HepG2 (cell line): ENCODE results near the gene GRAMD2A. TPM values are rescaled to one million over a fixed set of nuclear protein-coding genes. Genes with fewer than 3 reads are reported as not detected.

Experiments used
- ATRX ChIP-seq: sonication (generic); formaldehyde crosslinking; IDR thresholded peaks from 2 replicates; pipeline ENCODE4 v1.4.0; 2020; ENCODE audit warnings: missing genetic modification reagents, borderline replicate concordance
- BORCS8-MEF2B ChIP-seq: sonication (generic); formaldehyde crosslinking; IDR thresholded peaks from 2 replicates; pipeline ENCODE4 v1.8.0; 2022; ENCODE audit warnings: mild to moderate bottlenecking, missing genetic modification reagents
- IKZF1 ChIP-seq: fragments of 450-650 bp; IDR thresholded peaks from 2 replicates; pipeline ENCODE4 v1.7.1; 2016
- JUN ChIP-seq: sonication (generic); formaldehyde crosslinking; IDR thresholded peaks from 2 replicates; pipeline ENCODE4 v1.4.0; 2020; ENCODE audit warnings: mild to moderate bottlenecking, missing genetic modification reagents
- KDM5B ChIP-seq: sonication (generic); formaldehyde crosslinking; IDR thresholded peaks from 2 replicates; pipeline ENCODE4 v1.4.0; 2020; ENCODE audit warnings: missing genetic modification reagents, mild to moderate bottlenecking, borderline replicate concordance
- REXO4 ChIP-seq: sonication (generic); formaldehyde crosslinking; IDR thresholded peaks from 2 replicates; pipeline ENCODE4 v1.8.0; 2022; ENCODE audit warnings: missing genetic modification reagents, mild to moderate bottlenecking, borderline replicate concordance
- SMC3 ChIP-seq: IDR thresholded peaks from 2 replicates; pipeline ENCODE4 v1.6.1; 2011; ENCODE audit warnings: low read length, improper control_type of control experiment
- SPEN ChIP-seq: sonication (generic); formaldehyde crosslinking; IDR thresholded peaks from 2 replicates; pipeline ENCODE4 v1.5.1; 2020; ENCODE audit warnings: low read depth, mild to moderate bottlenecking, missing genetic modification reagents
- U2AF1 ChIP-seq: fragments of 200-400 bp; formaldehyde crosslinking; optimal IDR thresholded peaks from 2 replicates; pipeline ENCODE3; 2017; ENCODE audit warnings: mild to moderate bottlenecking, low read depth, low read length
- ZNF292 ChIP-seq: sonication (generic); formaldehyde crosslinking; IDR thresholded peaks from 2 replicates; pipeline ENCODE4 v1.8.1; 2022; ENCODE audit warnings: mild to moderate bottlenecking, low read depth, missing genetic modification reagents, borderline replicate concordance
- ZNF781 ChIP-seq: sonication (generic); formaldehyde crosslinking; IDR thresholded peaks from 2 replicates; pipeline ENCODE4 v1.5.1; 2020; ENCODE audit warnings: borderline replicate concordance, mild to moderate bottlenecking, missing genetic modification reagents; ENCODE audit errors: not compliant biosample characterization
- polyA plus RNA-seq, 8 experiments: library from polyadenylated mRNA; depleted of rRNA in 3 of 8; stranded (reverse) in 7 of 8; unstranded in 1 of 8; fragments of >200 nt; fragmentation: Illumina TruSeq in 4 of 8; extraction: Trizol in 4 of 8; gene quantifications; 2 replicates each; pipeline versions ENCODE4 v1.2.1 to v1.2.3, GENCODE V29; 2011 to 2016; ENCODE audit warnings: low read depth in 4 of 8, missing spikeins in 1 of 8, mixed read lengths in 1 of 8; ENCODE audit not compliant: insufficient read depth in 1 of 8
- total RNA-seq, 5 experiments: library from RNA; depleted of rRNA; stranded (reverse); fragments of >200 nt; fragmentation: Illumina TruSeq; extraction: Trizol; gene quantifications; 2 replicates each; pipeline ENCODE4 v1.2.3, GENCODE V29; 2016; ENCODE audit warnings: low read depth in 1 of 5
- TF ChIP-seq, protein P1 (sequence below): sonication (generic); formaldehyde crosslinking; IDR thresholded peaks from 2 replicates; pipeline ENCODE4 v1.4.0; 2020; ENCODE audit warnings: missing genetic modification reagents
- TF ChIP-seq, protein P2 (sequence below): IDR thresholded peaks from 2 replicates; pipeline ENCODE4 v1.6.1; 2016; ENCODE audit warnings: missing biosample characterization, missing genetic modification reagents, low read depth
- TF ChIP-seq, protein P3 (sequence below): sonication (generic); formaldehyde crosslinking; IDR thresholded peaks from 2 replicates; pipeline ENCODE4 v1.5.1; 2020; ENCODE audit warnings: mild to moderate bottlenecking, missing genetic modification reagents, borderline replicate concordance

The GRAMD2A gene
- total and polyA plus RNA-seq, 2 of the 13 experiments (the other 11 are each of a cell fraction or from before 2014, with no cell fraction given): 0.04 TPM; not detected in 1

DNA sequence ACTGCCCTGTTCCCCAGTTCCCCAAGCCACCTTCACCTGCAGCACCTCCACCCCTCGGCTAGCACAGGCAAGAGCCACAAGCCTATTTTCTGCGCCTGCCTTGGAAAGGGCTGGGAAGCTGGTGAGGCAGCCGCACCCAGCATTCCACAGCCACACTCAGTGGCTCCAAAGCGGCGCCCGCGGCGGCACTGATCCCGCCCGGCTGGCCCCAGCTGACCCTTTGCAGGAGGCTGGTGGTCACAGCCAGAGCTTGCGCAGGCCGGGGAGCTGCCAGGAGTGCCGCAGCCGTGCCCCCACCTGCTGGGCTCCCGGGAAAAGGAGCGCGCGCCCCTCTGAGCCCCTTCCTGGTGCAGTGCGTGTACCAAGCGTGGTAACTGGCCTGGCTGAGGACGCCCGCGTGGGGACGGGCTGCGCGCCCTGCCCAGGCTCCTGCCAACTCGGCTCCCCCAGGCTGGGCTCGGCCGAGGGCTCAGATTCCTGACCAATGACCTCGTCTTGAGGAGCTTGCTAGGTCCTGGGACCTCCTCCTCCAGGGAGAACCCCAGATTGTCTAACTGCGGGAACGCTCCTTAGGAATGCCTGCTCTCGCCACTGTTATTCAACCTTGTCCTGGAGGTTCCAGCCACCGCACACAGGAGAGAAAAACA lies 13.3 kb downstream of the GRAMD2A start (continued):
- TF ChIP-seq, protein P1, sequence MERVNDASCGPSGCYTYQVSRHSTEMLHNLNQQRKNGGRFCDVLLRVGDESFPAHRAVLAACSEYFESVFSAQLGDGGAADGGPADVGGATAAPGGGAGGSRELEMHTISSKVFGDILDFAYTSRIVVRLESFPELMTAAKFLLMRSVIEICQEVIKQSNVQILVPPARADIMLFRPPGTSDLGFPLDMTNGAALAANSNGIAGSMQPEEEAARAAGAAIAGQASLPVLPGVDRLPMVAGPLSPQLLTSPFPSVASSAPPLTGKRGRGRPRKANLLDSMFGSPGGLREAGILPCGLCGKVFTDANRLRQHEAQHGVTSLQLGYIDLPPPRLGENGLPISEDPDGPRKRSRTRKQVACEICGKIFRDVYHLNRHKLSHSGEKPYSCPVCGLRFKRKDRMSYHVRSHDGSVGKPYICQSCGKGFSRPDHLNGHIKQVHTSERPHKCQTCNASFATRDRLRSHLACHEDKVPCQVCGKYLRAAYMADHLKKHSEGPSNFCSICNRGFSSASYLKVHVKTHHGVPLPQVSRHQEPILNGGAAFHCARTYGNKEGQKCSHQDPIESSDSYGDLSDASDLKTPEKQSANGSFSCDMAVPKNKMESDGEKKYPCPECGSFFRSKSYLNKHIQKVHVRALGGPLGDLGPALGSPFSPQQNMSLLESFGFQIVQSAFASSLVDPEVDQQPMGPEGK: 0 out of 2 replicates have a peak, but pooled peaks have one; percentile 11
- TF ChIP-seq SPEN (CRISPR knock-in tag) (no peak), JUN (no peak), KDM5B (peak; percentile 65; the same call in 1 of the 2 replicates), REXO4 (CRISPR knock-in tag) (no peak), ZNF292 (peak; percentile 63; the same call in 1 of the 2 replicates), BORCS8-MEF2B (CRISPR knock-in tag) (no peak), SMC3 (no peak), ATRX (CRISPR knock-in tag) (no peak), ZNF781 (CRISPR knock-in tag) (no peak), U2AF1 (no peak), IKZF1 (no peak)
- TF ChIP-seq, protein P2, sequence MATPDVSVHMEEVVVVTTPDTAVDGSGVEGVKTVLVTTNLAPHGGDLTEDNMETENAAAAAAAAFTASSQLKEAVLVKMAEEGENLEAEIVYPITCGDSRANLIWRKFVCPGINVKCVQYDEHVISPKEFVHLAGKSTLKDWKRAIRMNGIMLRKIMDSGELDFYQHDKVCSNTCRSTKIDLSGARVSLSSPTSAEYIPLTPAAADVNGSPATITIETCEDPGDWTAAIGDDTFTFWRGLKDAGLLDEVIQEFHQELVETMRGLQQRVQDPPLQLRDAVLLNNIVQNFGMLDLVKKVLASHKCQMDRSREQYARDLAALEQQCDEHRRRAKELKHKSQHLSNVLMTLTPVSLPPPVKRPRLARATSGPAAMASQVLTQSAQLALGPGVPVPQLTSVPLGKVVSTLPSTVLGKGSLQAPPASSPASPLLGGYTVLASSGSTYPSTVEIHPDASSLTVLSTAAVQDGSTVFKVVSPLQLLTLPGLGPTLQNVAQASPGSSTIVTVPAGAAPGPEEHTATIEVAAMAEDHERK (CRISPR knock-in tag): no peak
- TF ChIP-seq, protein P3, sequence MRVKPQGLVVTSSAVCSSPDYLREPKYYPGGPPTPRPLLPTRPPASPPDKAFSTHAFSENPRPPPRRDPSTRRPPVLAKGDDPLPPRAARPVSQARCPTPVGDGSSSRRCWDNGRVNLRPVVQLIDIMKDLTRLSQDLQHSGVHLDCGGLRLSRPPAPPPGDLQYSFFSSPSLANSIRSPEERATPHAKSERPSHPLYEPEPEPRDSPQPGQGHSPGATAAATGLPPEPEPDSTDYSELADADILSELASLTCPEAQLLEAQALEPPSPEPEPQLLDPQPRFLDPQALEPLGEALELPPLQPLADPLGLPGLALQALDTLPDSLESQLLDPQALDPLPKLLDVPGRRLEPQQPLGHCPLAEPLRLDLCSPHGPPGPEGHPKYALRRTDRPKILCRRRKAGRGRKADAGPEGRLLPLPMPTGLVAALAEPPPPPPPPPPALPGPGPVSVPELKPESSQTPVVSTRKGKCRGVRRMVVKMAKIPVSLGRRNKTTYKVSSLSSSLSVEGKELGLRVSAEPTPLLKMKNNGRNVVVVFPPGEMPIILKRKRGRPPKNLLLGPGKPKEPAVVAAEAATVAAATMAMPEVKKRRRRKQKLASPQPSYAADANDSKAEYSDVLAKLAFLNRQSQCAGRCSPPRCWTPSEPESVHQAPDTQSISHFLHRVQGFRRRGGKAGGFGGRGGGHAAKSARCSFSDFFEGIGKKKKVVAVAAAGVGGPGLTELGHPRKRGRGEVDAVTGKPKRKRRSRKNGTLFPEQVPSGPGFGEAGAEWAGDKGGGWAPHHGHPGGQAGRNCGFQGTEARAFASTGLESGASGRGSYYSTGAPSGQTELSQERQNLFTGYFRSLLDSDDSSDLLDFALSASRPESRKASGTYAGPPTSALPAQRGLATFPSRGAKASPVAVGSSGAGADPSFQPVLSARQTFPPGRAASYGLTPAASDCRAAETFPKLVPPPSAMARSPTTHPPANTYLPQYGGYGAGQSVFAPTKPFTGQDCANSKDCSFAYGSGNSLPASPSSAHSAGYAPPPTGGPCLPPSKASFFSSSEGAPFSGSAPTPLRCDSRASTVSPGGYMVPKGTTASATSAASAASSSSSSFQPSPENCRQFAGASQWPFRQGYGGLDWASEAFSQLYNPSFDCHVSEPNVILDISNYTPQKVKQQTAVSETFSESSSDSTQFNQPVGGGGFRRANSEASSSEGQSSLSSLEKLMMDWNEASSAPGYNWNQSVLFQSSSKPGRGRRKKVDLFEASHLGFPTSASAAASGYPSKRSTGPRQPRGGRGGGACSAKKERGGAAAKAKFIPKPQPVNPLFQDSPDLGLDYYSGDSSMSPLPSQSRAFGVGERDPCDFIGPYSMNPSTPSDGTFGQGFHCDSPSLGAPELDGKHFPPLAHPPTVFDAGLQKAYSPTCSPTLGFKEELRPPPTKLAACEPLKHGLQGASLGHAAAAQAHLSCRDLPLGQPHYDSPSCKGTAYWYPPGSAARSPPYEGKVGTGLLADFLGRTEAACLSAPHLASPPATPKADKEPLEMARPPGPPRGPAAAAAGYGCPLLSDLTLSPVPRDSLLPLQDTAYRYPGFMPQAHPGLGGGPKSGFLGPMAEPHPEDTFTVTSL: no peak
